Fibroblast of peridontal ligament (primary cell): ENCODE measurements around the gene MROH9.

Source experiments
- DNase-seq: peaks from one replicate; pipeline ENCODE4 v3.0.0-alpha.2; 2010; ENCODE audit errors: extremely low read depth

The MROH9 gene

DNA sequence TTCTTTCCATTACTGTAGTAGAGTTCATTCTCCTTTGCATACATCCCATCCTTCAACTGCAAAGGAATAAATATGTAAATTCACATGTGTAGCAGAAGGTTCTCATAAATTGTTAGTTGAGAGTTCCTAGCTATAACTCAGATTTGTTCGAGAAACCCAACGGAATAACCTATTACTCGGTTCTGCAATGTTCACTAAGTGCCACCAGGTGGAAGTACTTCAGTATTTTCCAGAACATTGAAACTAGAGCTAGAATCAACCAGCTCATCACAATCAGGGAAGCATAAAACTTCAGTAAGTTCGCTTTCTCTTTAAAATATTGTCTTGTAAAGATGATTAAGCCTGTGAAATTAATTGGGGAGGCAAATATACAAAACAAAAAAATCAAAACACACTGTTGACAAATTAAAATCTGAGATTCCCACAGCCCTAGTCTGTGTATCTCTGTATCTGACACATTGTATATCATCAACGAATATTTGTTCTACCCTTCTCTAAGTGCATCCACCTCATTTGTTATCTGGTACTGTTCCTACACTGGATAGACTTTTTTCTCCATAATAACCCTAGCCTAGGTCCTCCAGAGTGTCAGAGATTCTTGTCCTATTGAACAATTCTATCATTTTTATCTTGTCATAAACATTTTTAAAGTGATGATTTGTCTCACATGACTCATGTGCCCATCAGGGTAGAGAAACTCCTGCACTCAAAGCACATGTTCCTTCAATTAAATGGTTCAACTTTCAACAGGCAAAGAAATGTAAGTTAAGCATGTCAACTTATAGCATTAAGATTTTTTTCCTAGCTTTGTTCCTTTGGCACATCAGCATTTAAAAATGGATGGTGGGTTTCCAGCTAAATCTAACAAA, 31.9 kb downstream of the MROH9 start:
- peak; percentile 78 for DNase-seq

DNA sequence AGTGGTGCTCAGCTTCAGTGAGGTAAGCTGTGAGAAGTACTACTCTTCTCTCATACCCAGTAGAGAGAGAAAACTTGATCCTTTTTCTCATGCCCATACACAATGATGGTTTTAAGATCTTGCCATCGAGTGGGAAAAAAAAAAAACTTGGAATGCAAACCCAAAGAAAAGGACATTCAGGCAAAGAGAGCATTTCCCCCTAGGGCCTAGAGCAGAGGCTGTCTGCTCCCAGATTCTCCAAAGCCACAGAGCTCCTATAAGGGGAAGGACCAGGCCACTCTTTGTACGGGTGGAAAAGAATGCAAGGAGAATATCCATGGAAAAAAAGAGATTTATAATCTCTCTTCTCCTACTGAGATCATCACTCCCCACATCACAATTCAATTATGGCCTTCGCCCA, 34.9 kb downstream of the MROH9 start:
- no peak for DNase-seq

DNA sequence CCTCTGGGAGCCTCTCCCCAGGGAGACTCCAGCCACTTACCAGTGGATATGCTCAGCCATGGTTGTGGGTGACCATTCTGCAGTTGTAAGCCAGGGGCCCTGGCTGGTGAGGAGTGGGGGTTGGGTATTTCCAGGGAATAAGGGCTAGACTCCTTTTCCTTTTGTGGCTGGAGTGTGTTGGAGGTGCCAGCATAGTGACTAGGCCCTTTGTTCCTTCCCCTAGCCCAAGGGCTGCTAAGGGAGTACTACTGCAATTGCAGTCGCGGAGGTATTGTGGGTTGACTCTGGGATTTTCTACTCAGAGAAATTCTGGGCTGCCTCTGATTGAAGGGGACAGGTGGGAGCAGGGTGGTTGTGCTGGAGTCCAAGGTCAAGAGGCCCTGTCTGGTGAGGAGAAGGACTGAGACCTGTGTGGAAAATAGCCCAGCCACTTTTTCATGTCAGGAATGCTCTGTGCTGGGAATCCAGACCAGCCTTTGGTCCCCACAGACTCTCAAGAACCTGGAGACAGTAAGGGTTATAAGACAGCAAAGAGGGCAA, 43.1 kb downstream of the MROH9 start:
- no peak for DNase-seq

DNA sequence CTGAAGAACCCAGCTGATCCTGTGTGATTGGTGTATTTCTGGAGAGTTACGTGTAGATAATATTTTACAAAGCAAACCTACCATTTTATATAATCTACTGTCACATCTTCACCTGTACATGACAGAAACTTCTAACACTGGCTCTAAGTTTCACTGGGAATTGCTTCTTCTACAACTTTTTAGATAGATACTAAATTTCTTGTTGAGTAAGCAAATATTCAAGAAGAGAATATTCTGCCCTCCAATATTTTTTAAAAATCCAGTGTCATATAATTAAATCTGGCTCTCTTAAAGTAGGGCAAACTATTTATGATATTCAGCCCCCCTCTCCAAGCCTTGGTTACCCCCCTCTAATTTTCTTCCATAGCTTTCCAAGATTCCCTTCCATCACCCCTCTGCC, 50.1 kb downstream of the MROH9 start:
- no peak for DNase-seq

DNA sequence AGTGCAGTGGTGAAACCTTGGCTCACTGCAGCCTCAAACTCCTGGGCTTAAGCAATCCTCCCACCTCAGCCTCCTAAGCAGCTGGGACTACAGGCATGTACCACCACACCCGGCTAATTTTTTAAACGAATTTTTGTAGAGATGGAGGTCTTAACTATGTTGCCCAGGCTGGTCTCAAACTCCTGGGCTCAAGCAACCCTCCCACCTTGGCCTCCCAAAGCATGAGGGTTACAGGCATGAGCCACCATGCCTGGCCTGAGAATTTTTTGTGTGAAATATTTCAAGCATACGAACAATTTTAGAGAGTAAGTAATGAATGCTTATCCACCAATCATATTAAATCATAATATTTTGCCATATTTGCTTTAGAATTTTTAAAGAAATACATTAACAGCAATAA, 51.6 kb downstream of the MROH9 start:
- no peak for DNase-seq

DNA sequence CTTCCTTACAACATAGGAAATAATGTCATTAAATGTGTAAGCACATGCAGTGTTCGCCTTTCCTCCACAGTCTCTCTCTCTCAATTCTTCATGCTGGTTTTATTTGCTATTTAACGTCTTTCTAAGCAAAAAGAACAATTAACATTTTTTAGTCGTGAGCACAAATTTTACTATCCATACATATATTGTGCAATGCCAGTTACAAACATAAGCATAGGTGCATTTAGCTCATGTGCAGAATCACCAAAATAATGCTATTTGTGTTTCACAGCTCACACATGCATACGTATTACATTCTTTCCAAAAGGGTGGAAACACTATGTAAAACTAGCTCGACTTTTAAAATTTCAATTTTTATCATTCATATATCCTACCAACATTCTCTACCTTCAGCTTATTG, 52.1 kb downstream of the MROH9 start:
- DNase-seq = no peak

DNA sequence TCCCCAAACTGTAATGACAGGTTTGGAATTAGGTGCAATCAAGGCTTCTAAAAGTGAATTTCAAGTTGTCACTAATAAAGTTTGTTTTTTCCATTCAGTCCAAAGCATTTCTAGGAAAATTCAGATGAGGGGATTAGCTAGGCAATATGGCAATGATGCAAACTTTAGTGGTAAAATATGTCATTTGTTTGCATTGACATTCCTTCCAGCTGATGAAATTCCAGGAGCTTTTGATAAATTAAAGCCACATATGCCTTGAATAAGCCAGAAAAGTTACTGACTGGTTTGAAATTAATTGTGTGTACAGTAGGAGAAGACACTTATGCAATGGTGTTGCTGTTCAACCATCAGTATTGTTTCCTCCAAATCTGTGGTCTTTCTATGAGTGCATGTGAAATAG, 57.8 kb downstream of the MROH9 start:
- DNase-seq = peak; percentile 23

DNA sequence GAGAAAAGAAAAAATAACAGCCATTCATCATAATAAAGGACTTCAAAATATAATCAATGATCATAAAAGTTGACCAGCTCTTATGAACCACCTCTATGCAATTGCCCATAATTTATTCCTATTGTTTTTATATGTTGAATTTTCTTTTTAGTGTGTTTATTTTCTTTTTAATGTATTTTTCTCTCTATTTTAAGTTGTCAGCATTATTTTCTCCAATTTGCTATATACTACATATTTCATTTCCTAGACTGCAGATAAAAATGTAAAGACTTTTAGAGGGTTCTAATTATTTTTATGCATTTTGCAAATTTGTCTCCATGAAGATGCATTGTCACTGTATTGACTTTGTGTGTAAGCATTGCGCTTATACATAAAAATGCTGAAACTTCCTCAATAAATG, 58.4 kb downstream of the MROH9 start:
- DNase-seq = no peak

DNA sequence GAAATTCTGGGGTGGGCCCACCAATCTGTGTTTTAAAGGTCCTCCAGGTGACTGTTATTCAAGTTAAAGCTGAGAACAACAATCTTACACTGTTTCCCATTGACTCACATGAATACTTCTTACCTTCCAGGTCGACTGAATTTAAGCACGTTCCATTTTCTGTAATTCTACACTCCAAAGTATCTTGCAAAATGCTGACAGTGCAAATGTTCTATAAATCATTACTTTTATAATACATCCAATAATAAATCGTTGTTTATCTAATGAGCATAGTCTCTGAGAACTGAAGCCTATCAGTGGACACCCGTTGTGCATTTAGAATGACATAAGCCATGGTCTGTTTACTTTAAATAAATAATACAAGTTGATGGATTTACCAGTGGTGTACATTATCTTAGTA, 79.5 kb downstream of the MROH9 start:
- DNase-seq = no peak

DNA sequence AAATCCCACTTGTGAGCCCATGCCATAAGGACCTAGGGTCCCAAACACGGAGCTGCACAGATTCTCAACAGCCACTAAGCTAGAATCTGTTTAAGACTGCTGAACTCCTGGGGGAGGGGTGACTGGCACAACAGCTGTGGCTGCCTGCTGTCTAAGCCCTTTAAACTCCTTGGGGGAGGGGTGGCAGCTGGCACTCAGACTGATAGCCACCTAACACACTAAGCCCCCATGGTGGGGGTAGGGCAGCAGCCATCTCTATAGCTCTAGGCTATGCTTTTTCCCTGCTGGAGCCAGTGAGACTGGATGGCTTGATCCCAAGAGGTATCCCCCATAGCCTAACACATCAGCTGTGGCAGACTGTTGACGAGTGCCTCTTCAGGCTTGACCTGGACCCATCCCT, 82.1 kb downstream of the MROH9 start:
- no peak for DNase-seq

DNA sequence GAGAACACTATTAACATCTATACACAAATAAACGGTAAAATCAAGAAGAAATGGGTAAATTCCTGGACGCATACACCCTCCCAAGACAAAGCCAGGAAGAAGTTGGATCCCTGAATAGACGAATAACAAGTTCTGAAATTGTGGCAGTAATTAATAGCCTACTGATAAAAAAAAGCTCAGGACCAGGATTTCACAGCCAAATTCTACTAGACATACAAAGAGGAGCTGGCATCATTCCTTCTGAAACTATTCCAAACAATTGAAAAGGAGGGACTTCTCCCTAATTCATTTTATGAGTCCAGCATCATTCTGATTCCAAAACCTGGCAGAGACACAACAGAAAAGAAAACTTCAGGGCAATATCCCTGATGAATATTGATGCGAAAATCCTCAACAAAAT, 84.6 kb downstream of the MROH9 start:
- DNase-seq = no peak

DNA sequence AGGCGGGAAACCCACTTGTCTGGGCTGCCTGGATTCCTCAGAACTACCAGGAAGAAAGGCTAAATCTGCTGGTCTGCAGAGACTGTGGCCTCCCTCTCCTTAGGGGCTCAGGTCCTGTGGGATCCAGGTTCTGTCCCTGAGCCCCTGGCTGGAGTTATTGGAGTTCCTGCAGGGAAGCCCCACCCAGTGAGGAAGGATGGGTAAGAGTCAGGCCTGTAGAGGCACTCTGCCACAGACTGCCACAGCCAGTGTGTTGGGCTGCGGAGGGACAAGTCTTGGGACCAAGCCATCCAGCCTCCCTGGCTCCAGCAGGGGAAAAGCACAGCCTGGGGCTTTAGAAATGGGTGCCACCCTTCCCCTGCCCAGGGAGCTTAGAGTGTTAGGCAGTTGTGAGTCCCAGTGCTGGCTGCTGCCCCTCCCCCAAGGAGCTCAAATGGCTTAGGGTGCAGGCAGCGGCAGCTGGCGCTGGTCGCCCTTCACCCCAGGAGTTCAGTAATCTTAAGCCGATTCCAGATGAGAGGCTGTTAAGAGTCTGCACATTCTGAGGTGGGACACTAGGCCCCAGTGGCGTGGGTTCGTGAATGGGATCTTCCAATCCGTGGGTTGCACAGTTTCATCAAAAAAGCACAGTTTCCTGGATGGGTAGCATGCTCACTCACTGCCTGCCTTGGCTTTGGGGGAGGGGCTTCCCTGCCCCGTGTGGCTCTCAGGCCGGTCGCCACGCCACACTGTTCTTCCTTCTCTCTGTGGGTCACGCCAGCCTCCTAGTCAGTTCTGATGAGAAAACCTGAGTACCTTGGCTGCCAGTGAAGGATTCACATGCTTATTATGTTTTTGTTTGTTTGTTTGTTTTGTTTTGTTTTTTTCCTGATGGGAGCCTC, 97.7 kb downstream of the MROH9 start:
- DNase-seq = no peak

DNA sequence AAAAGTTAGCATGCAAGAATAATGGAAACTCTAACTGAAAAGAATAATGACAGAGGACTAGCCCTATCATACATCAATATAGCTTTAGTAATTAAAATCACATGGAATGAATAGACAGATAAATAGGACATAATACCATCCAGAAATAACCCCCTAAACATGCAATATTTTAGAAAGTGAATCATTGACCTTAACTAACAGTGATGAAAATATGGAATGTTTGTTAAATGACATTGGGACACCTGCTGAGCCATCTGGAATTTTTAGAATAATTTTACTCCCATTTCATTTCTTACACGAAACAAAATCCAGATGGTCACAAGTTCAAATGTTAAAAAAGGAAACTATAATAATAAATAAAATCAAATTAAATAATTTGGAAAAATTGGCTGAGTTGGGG, 102.3 kb downstream of the MROH9 start:
- no peak for DNase-seq

DNA sequence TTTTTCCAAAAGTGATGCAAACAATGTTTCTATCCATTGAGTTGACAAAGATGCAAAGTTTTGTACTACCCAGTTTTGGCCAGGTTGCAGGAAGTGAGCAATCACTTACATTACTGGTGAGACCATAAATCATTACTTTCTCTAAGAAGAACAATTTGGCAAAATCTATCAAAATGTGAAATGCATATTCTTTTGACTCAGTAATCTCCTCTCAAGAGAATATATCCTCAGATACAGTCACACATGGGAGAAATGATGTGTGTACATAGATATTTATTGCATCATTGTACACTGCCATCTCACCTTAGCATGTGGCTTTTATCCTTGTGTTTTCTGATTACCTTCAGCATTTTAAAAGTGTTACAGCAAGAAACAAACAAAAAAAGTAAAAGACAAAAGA, 103.0 kb downstream of the MROH9 start:
- no peak for DNase-seq

DNA sequence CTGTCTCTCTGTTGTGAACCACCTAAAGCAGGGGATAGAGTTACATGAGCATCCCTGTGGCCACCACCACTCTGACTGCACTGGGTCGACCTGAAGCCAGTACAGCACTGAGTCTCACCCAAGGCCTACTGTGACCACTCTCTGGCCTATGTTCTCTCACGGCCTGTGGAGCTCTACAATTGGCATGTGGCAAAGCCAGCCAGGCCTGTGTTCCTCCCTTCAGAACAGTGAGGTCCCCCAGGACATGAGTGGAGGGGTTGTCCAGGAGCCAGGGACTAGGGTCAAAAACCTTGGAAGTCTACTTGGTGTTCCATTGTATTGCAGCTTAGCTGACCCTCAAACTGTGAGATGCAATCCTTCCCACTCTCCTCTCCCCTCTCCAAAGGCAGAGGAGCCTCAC, 112.7 kb downstream of the MROH9 start:
- no peak for DNase-seq

DNA sequence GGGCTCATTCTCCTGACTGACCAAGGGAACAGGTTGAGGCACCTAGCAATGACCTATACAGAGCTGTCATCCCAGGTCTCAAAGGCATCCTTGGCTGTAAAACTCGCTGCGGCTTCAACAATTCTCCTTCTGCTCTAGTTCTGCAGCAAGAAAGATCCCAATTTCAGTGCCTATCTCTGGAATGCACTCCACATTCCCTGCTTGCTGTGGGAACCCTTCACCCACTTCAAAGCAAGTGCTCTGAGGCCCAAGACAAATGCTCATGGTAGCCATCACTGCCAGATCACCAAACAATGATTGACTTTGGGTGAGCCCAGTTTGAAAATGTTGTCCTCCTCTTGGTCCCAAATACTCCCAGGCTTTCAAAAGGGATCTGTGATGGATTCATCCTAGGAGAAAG, 117.6 kb downstream of the MROH9 start:
- DNase-seq = no peak

DNA sequence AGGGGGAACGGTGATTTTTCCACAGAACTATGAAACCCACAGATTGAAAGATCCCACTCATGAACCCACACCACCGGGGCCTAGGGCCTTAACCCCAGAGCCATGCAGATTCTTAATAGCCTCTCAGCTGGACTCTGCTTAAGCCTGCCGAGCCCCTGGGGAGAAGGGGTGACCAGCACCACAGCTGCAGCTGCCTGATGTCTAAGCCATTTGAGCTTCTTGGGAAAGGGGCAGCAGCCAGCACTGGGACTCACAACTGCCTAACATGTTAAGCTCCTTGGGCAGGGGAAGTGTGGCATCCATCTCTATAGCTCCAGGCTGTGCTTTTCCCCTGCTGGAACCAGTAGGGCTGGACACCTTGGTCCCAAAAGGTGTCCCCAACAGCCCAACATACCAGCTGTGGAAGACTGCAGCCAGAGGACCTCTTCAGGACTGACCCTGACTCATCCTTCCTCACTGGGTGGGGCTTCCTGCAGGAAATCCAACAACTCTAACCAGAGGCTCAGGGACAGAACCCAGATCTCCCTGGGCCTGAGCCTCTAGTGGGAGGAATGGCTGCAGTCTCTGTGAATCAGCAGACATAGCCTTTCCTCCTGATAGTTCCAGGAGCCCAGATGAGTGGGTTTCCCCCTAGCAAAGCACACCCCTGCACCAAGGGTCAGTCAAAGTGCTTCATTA, 120.8 kb downstream of the MROH9 start:
- no peak for DNase-seq

DNA sequence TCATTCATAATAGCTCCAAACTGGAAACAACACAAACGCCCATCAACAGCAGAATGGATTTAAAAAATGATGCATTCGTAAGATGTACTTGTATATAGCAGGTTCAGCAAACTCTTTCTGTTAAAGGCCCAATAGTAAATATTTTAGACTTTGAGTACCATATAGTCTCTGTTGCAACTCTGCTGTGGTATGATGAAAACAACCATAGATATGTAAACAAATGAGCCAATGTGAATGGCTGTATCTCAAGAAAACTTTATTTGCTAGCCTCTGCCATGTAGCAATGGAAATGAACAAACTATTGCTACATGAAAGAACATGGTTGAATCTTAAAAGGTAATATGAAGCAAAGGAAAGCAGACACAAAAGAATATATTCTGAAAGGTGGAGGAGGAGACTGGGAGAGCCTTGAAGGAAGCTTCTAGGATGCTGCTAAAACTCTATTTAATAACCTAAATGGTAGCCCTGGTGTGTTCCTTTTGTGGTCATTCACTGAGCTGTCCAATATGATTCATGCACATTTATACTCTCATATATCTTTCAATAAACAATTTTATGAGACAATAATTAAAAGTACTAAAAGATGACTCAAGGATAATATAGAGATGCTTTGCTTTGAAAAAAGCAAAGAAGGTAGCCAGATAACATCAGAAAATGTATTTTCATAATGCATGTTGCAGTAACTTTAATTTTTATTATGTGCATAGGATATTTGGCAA, 126.2 kb downstream of the MROH9 start:
- peak; percentile 24 for DNase-seq

DNA sequence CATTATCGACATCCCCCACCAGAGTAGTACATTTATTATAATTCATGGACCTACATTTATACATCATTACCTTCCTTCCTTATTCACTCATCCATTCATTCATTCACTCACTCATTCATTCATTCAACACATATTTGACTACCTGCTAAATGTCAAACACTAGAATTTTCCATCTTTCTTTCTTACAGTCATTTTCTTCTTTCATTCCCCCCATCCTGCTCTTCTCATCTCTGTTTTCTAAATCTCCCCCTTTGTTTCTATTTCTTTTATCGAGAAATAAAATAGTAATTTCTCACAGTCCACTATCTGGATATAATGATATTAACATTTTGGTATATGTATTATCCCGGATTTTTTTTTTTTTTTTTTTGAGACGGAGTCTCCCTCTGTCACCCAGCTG, 127.6 kb downstream of the MROH9 start:
- no peak for DNase-seq

DNA sequence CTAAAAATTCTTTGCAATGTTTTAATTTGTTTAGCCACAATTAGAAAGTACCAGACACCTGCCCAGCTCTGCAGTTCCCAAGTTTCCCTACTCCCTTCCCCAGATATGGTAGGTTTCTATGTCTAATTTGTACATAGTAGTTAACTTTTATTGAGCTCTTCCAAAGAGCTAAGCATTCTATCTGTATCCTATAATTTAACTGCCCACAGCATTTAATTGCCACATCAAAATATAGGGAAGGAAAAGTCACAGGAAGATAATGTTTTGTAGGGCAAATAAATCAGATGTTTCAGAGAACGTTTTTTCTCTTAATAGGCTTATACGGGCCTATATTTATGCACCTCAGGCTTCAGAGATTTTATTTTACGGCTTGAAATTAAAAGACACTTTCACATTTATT, 139.7 kb downstream of the MROH9 start:
- DNase-seq = no peak

DNA sequence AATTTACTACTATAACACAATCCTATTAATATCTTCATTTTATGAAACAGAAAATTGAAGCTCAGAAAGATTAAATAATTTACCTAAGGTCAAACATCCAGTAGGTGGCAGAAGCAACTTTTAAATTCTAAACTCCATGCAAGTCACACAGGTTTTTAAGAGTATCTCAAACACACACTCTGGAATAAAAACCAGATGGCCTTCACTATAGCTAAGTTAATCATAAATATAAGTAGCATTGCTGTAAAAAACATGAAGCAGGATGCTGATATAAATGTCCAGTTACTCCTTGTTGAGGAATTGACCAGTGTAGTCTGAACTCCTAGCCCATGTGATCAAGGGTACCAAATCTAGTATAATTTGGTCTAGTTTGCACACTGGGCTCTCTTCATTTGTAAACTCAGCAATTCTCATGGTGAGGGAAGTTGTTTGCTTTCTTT, 146.0 kb downstream of the MROH9 start:
- DNase-seq = peak; percentile 89
